Prostate gland (tissue), 2 donors: ENCODE results near the gene CDK8. TPM values are rescaled to one million over a fixed set of nuclear protein-coding genes. Genes with fewer than 3 reads are reported as not detected.
"Not testable (repeated sequence)": the region's sequence is repeated elsewhere in the genome, so short reads cannot be mapped to it uniquely, and the experiment has no call there.

Source experiments
- DNase-seq: peaks from one replicate; pipeline ENCODE4 v3.0.0-alpha.2; 2019; ENCODE audit warnings: low spot score
- H3K27ac ChIP-seq, 2 donors: fragments of 200-600 bp; sonication (generic); 2 replicates each; pipeline ENCODE4 v1.5.1; 2017 to 2019
- H3K27me3 ChIP-seq: fragments of 200-600 bp; sonication (generic); replicated peaks from 2 replicates; pipeline ENCODE4 v1.5.1; 2019; ENCODE audit not compliant: insufficient read depth
- H3K36me3 ChIP-seq, 2 donors: fragments of 200-600 bp; sonication (generic); 1 replicate in 1 of 2; 2 replicates in 1 of 2; pipeline versions ENCODE4 v1.5.1 to v1.8.1; 2017 to 2019
- H3K4me1 ChIP-seq: fragments of 200-600 bp; sonication (generic); replicated peaks from 2 replicates; pipeline ENCODE4 v1.5.1; 2019
- H3K4me3 ChIP-seq, 2 donors: fragments of 200-600 bp; sonication (generic); 2 replicates each; pipeline ENCODE4 v1.5.1; 2017 to 2019
- H3K9me3 ChIP-seq: fragments of 200-600 bp; sonication (generic); 2 replicates; pipeline ENCODE4 v1.5.1; 2017
- CTCF ChIP-seq, 4 experiments: fragments of 200-600 bp in 2 of 4; fragments of 450-650 bp in 2 of 4; sonication (generic) in 2 of 4; IDR thresholded peaks; 1 replicate in 3 of 4; 2 replicates in 1 of 4; pipeline ENCODE4 v1.5.1; 2016 to 2019; ENCODE audit warnings: antibody characterized with exemption in 4 of 4, mild to moderate bottlenecking in 2 of 4, moderate library complexity in 2 of 4
- POLR2A ChIP-seq: fragments of 450-650 bp; IDR thresholded peaks from one replicate; pipeline ENCODE4 v1.6.1; 2016; ENCODE audit warnings: antibody characterized with exemption, mild to moderate bottlenecking
- POLR2AphosphoS5 ChIP-seq: sonication (generic); formaldehyde crosslinking; IDR thresholded peaks from one replicate; pipeline ENCODE4 v1.6.1; 2017; ENCODE audit warnings: antibody characterized with exemption
- WGBS: methylation state at CpG from one replicate; pipeline ENCODE4 v1.1.5; 2018; 5-methylcytosine and 5-hydroxymethylcytosine counted together
- intact Hi-C: fragments of 100-400 bp; cut with DNase I; formaldehyde crosslinking; loops from one replicate; pipeline ENCODE4 v1.14.2; 2022
- total RNA-seq, 2 donors: library from RNA; depleted of rRNA; stranded (reverse); fragments of >200 nt; gene quantifications; one replicate each; pipeline ENCODE4 v1.1.0, GENCODE V29; 2016

Gene CDK8
- total RNA-seq, 2 donors from 2014 or later, result 9.9 to 11.6 TPM

- no peak overlapping the region for H3K27ac ChIP-seq
- H3K9me3 ChIP-seq, result no peaks in the 10 kb centered on the region
- no peak overlapping the region for H3K4me3 ChIP-seq
- DNase-seq, result no peak
- intact Hi-C loops, result no loop called here
- H3K36me3 ChIP-seq, result no peaks in the 10 kb centered on the region
- WGBS, result 57% methylated on average over 3 of the region's 3 CpGs
- H3K27me3 ChIP-seq, result no peaks in the 10 kb centered on the region
- TF ChIP-seq POLR2A (no peak), CTCF (IDR thresholded peaks at IDR 0.05) (no peak), POLR2AphosphoS5 (no peak)
- H3K4me1 ChIP-seq, result no peaks in the 10 kb centered on the region
These were observed 6.3 kb upstream of the CDK8 start for GRCh38 chr13:26247608-26248007.

GRCh38 chr13:26249551-26249950 is 4.4 kb upstream of the CDK8 start:
- TF ChIP-seq POLR2AphosphoS5 (no peak), POLR2A (no peak), CTCF (IDR thresholded peaks at IDR 0.05) (no peak)
- Histone ChIP-seq H3K4me1 (no peaks in the 10 kb centered on the region), H3K27me3 (no peaks in the 10 kb centered on the region), H3K36me3 (no peaks in the 10 kb centered on the region), H3K4me3 (no peak overlapping the region), H3K27ac (no peak overlapping the region), H3K9me3 (no peaks in the 10 kb centered on the region)
- intact Hi-C loops, result no loop called here
- DNase-seq, result no peak

GRCh38 chr13:26252006-26252405 is 1.9 kb upstream of the CDK8 start:
- not testable (repeated sequence) for H3K4me1 ChIP-seq

GRCh38 chr13:26253262-26253786 is 605 bp upstream of the CDK8 start:
- WGBS, result 47% methylated on average over 9 of the region's 9 CpGs
- peak overlapping the region; percentile 86 to 92 for H3K4me3 ChIP-seq
- intact Hi-C loops, result loop anchor here (5.0 to 10.0 kb wide), 3 partner anchors 66 to 244 kb away; no protein-coding TSS in a partner anchor
- H3K36me3 ChIP-seq, result no peaks in the 10 kb centered on the region
- H3K27me3 ChIP-seq, result no peaks in the 10 kb centered on the region
- TF ChIP-seq CTCF (IDR thresholded peaks at IDR 0.05) (no peak), POLR2A (no peak), POLR2AphosphoS5 (no peak)
- DNase-seq, result no peak
- peak overlapping the region; percentile 93 for H3K27ac ChIP-seq
- H3K9me3 ChIP-seq, result no peaks in the 10 kb centered on the region
- H3K4me1 ChIP-seq, result peaks cover 4% of the 10 kb centered on the region

More at GRCh38 chr13:26252006-26252405, 1.9 kb upstream of the CDK8 start:
- not testable (repeated sequence) for H3K27me3 ChIP-seq, DNase-seq, H3K4me3 ChIP-seq, H3K9me3 ChIP-seq, H3K36me3 ChIP-seq, H3K27ac ChIP-seq
- intact Hi-C loops, result loop anchor here (5.0 to 10.0 kb wide), 3 partner anchors 65 to 245 kb away; no protein-coding TSS in a partner anchor
- WGBS, result 76% methylated on average over 4 of the region's 4 CpGs

- H3K27ac ChIP-seq, result peak overlapping the region; percentile 93
- TF ChIP-seq POLR2AphosphoS5, result peak; percentile 4
- no peak for TF ChIP-seq CTCF (IDR thresholded peaks at IDR 0.05)
- intact Hi-C loops, result loop anchor here (2.0 to 10.0 kb wide), 4 partner anchors 32 to 243 kb away; partner anchors contain the start of gene RNF6
- peaks cover 4% of the 10 kb centered on the region for H3K4me1 ChIP-seq
- peak overlapping the region; percentile 86 to 92 for H3K4me3 ChIP-seq
- no peaks in the 10 kb centered on the region for H3K36me3 ChIP-seq
- H3K27me3 ChIP-seq, result no peaks in the 10 kb centered on the region
- no peaks in the 10 kb centered on the region for H3K9me3 ChIP-seq
- WGBS, result under 1% methylated on average over 35 of the region's 35 CpGs
- DNase-seq, result peak; percentile 62
These were observed 718 bp downstream of the CDK8 start for GRCh38 chr13:26254583-26255111.
